GM12864 (cell line): Measurements from ENCODE around the gene CLPX.
A peak's percentile ranks its signal among the peaks of the same experiment; 100 is the strongest.

Experiments
- DNase-seq: peaks from one replicate; pipeline ENCODE4 v3.0.0-alpha.2; 2011; ENCODE audit warnings: low read depth
- H3K4me3 ChIP-seq: 2 replicates; pipeline ENCODE4 v1.5.1; 2011; ENCODE audit warnings: mild to moderate bottlenecking, low read depth, low read length, control low read depth
- CTCF ChIP-seq: IDR thresholded peaks from 2 replicates; pipeline ENCODE4 v1.5.1; 2011; ENCODE audit warnings: low read depth, mild to moderate bottlenecking, moderate library complexity, low read length, control low read depth, inconsistent platforms; ENCODE audit errors: missing control alignments

The CLPX gene

GRCh38 chr15:65132878-65133547 lies 52.1 kb downstream of the CLPX start:
- TF ChIP-seq CTCF = no peak
- peak overlapping the region; percentile 68 for H3K4me3 ChIP-seq
- DNase-seq = no peak

GRCh38 chr15:65130941-65131340 lies 54.2 kb downstream of the CLPX start:
- H3K4me3 ChIP-seq = no peak overlapping the region
- no peak for DNase-seq
- no peak for TF ChIP-seq CTCF

- no peak for DNase-seq
- H3K4me3 ChIP-seq = no peak overlapping the region
- no peak for TF ChIP-seq CTCF
Measured at GRCh38 chr15:65115542-65115941, 69.6 kb downstream of the CLPX start.

GRCh38 chr15:65115086-65115485 lies 70.1 kb downstream of the CLPX start, which contains the start of gene UBAP1L:
Gene UBAP1L (minus strand): TSS chr15:65115200. CDS start chr15:65106215, 8,985 bp downstream.
- DNase-seq = no peak
- TF ChIP-seq CTCF = no peak
- no peak within 1 kb of the TSS for H3K4me3 ChIP-seq

GRCh38 chr15:65110676-65111292 lies 74.4 kb downstream of the CLPX start:
- TF ChIP-seq CTCF = no peak
- DNase-seq = no peak
- H3K4me3 ChIP-seq = no peak overlapping the region

- no peak for DNase-seq
- no peak for TF ChIP-seq CTCF
- no peak overlapping the region for H3K4me3 ChIP-seq
Measured at GRCh38 chr15:65106011-65106590, 79.0 kb downstream of the CLPX start.

GRCh38 chr15:65105038-65105437 lies 80.1 kb downstream of the CLPX start:
- DNase-seq = no peak
- TF ChIP-seq CTCF = no peak
- H3K4me3 ChIP-seq = no peak overlapping the region
